HG02642 (cell line): ENCODE measurements around the gene MYCBPAP.

ENCODE experiments used
- ATAC-seq: cut with Tn5 transposase; IDR thresholded peaks from one replicate; pipeline ENCODE4 v1.9.1; 2021; ENCODE audit warnings: mild to moderate bottlenecking; ENCODE audit not compliant: unreplicated experiment, poor library complexity

Gene MYCBPAP

GRCh38 chr17:50507871-50508572, at the start of gene MYCBPAP:
MYCBPAP (plus strand) TSS chr17:50508439; CDS start chr17:50508675, 236 bp downstream.
- no peak for ATAC-seq

DNA sequence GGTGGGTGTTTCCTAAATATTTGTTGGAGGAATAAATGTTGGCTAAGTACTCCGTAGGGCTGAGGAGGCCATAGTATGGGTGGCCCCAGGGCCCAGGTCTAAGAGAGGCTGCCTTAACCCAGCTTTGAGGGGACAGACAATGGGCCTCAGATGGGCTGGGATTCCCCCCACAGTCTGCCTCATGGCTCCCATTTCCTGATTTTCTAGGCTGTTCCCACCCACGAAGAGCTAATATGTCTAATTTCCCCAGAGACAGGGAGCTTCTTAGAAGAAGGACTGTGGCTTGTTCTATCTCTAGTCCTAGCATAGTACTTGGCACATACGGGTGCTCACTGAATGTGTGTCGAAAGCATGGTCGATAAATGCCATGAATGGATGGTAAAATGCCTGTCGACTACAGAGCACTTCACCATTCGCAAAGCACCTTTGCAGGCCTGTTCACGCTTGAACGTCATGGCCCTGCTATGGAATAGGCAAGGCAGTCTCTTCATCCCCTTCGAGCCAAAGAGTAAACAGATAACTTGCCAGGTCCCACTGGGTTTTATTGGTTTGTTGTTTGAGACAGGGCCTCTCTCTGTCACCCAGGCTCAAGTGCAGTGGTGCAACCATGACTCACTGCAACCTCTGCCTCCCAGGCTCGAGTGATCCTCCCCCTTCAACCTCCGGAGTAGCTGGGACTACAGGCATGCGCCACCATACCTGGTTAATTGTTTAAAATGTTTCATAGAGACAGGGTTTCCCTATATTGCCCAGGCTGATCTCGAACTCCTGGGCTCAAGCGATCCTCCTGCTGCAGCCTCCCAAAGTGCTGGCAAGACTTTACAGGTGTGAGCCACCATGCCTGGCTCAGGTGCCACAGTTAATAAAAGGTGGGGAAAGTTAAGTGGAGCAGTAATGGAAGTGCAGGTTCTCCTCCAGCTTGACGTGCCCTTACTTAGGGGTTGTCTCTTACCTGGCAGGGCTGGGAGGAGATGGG, 49.2 kb upstream of the MYCBPAP start:
- no peak for ATAC-seq

DNA sequence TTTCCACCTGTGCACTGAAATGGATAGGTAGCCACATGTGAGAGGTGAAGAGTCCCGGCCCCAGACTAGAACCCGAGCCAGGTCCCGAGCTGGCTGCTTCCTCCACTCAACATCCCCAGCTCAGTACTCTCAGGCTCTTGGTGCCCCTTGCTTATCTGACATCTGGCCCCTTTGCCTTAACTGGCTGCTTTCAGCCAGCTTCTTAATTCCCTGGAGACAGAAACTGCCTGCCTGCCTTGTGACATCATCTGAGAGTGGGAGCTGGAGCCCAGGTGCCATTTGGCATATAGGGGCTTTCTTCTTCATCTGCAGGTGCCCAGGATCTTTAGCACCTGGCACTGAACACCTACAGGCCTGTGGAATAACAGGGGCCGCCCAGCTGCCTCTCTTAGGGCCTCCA, 48.5 kb upstream of the MYCBPAP start:
- ATAC-seq, result no peak

DNA sequence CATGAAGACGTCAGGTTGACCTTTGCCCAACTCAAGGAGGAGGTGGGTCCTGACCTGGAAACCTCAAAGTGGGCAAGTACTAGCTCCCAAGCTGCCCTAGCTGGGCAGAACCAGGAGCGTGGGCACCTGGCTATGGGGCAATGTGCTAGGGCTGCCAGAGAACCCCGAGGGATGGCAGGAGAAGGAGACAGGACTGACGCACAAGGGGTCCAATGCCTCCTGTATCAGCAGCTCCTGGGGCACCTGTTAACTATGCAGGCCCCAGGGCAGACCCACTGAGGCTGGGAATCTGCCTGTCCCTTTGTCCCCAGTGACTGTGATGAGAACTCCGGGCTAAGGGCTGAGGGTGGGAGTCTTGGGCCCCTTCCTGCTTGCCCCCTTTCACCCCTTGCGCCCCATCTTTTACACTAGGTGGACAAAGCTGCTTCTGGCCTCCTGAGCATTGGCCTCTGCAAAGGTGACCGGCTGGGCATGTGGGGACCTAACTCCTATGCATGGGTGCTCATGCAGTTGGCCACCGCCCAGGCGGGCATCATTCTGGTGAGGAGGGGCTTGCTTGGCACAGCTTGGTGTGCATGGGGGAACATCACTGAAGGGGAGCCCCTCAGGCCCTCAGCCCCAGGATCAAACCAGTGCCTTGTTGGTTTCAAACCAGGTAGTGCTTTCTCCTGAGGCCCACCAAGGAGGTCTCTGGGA, 47.3 kb upstream of the MYCBPAP start:
- no peak for ATAC-seq

DNA sequence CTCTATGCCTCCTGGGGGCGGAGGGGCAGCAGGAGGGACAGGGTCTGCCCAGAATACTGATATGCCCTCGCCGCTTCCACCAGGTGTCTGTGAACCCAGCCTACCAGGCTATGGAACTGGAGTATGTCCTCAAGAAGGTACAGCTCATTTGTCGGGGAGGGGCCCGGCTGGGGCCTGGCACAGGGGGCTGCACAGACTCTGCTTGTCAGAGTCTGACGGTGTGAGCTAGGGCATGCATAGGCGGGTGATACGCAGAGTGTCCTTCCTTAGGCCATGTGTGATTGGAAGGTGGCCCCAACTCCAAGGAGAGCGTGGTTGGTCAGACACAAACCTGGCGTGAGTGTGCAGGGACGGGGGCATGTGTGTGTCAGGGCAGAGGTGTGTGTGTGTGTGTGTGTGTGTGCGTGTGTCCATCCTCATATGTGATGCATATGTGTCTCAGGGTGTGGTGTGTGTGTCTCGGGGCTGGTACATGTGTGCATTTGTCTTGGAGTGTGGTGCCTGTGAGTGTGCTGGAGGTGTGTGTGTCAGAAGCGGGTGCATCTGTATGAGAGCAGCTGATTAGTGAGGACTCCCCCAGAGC, 46.6 kb upstream of the MYCBPAP start:
- no peak for ATAC-seq

GRCh38 chr17:50462446-50462845, 45.8 kb upstream of the MYCBPAP start:
- ATAC-seq, result no peak

DNA sequence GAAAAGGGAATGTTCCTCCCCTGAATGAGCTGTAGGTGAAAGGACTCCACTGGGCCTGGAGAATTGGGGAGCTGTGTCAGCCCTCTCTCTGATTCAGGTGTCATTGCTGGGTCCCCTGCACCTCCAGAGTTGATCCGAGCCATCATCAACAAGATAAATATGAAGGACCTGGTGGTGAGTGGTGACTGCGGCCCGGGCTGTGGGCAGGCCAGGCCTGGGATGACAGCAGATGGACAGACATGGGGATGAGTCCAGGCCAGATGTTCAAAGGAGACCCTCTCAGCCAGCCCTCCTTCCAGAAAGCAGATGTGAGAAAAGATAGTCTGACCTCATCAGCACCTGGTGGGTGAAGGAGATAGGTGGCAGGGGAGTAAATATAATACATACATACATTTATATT, 44.1 kb upstream of the MYCBPAP start:
- ATAC-seq, result no peak

GRCh38 chr17:50464736-50465135, 43.5 kb upstream of the MYCBPAP start:
- no peak for ATAC-seq

- no peak for ATAC-seq
Measured at GRCh38 chr17:50465171-50465570, 43.1 kb upstream of the MYCBPAP start.

DNA sequence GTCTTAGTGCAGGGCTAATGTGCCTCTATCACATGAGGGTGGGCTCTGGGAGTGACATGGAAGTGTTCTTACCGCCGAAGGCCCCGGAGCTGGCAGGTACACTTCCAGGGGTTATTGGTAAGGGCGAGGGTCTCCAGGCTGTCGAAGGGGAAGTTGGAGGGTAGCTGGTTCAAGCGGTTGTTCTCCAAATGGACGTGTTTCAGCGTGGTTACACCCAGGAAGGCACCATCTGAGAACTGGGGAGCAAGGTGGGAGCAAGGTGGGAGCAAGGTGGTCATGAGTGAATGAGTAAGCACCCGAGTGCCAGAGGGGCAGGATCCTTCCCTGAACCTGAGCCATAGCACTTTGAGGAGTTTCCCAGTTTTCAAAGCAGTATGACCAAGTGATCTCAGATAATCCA, 42.6 kb upstream of the MYCBPAP start:
- ATAC-seq, result no peak

- no peak for ATAC-seq
Measured at GRCh38 chr17:50466371-50467113, 41.7 kb upstream of the MYCBPAP start.

GRCh38 chr17:50467114-50467854, 41.0 kb upstream of the MYCBPAP start:
- no peak for ATAC-seq

DNA sequence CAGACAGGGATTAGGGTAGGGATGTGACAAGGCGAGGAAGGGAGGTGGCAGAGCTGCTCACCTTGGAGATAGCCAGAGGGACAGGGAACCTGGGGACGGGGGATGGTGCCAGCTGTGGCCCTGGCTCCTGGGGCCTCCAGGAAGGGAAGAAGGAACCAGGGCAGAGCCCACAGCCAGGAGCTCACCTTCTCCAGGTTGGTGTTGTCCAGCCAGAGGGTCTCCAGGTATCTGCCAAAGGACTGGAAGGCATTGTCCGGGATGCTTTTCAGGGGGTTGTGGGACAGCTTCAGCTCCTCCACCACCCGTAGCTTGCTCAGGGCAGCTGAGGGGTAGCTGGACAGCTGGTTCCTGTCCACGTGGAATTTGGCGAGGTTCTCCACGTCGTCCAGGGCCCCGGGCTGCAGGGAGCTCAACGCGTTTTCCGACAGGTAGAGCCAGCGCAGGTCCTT, 40.4 kb upstream of the MYCBPAP start:
- no peak for ATAC-seq

GRCh38 chr17:50468304-50469207, 39.7 kb upstream of the MYCBPAP start, which contains the start of gene CHAD:
CHAD (minus strand) TSS chr17:50468880; CDS start chr17:50468813, 67 bp downstream.
- ATAC-seq, result no peak

DNA sequence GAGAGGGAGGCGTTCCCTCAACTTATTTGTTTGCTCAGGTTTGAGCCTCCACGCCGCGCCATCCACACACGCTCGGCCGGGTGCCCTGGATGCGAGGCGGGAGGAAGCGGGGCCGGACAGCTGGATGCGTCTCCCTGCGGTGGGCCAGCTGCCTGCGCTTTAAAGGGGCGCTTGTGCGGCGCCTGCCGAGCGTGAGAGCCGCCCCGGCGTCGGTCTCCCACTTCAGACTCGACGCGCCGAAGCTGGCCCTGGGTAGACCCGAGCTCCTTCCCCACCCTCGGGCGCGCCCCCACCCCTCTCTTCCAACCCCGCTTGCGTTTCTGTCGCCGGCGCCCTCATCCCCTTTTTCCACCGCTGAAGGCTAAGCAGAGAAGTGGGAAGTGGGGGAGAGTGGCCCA, 39.0 kb upstream of the MYCBPAP start:
- no peak for ATAC-seq

GRCh38 chr17:50469671-50470305, 38.5 kb upstream of the MYCBPAP start:
- ATAC-seq, result no peak

- ATAC-seq, result no peak
Measured at GRCh38 chr17:50470426-50470825, 37.8 kb upstream of the MYCBPAP start.
